ENCODE results near the gene DUS2. TPM values are rescaled to one million over a fixed set of nuclear protein-coding genes. Genes with fewer than 3 reads are reported as not detected.
A peak's percentile ranks its signal among the peaks of the same experiment; 100 is the strongest.

Gene DUS2
- total and polyA plus RNA-seq, 2 of the 8 experiments (the other 6 are each of a cell fraction or from before 2014, with no cell fraction given): 17.2 to 27.0 TPM

DNA sequence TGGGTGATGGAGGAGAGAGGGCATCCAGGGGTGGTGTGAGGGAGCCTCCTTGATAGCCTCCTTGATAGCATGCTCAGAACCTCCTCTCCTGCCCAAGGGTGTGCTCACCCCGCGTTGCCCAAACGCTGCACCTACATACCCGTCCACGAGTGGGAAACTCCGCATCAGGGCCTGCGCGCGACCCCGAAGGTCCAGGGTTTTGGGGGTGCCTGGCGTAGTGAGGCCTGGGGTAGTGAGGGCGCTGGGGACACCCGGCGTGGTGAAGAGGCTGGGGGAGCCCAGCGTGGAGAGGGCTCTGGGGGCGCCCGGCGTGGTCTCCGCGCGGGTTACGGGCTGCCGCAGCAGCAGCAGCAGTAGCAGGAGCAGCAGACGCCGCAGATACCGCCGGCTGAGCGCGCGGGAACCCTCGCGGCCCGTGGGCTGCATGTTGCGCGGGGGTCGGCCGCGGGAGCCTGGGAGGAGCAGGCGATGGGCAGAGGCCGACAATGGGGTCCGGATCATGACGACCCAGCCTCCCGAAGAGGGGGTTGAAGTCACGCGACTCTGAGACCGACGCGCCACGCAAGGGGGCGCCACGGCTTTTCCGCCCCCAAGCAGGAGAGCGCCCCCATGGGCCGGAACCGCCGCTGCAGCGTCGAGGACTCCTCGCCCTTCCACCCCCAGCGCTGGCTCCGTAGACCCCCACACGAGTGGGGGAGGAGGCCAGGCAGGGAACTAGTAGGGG is 43.0 kb upstream of the DUS2 start, which contains the start of gene DPEP3:
Gene DPEP3 (minus strand): TSS at position 545 of the 724 bp plus-strand sequence. CDS start 119 bp downstream, at position 426.
- H3K4ac ChIP-seq (replicated peaks; ENCODE audit: insufficient read length, low read depth, low read length): no peak within 1 kb of the TSS
- H3K23ac ChIP-seq (ENCODE audit: insufficient read length): no peak within 1 kb of the TSS
- H2BK5ac ChIP-seq (ENCODE audit: low read depth, low read length): no peak within 1 kb of the TSS
- POLR2A ChIA-PET (ENCODE audit: partially characterized antibody): interaction anchor here (1.3 to 1.4 kb wide), 2 partner anchors 19 to 43 kb away, joined by 3 to 6 read pairs; partner anchors contain the start of genes DDX28, DPEP2 and DUS2
- no peak within 1 kb of the TSS for H2AK5ac ChIP-seq (ENCODE audit: low read depth, low read length)
- CTCF ChIA-PET (ENCODE audit: partially characterized antibody): interaction anchor here (1.0 to 4.0 kb wide), 15 partner anchors 9 to 238 kb away, joined by 3 to 33 read pairs (median 7); partner anchors contain the start of gene DPEP2
- FAIRE-seq (no peak), DNase-seq (ENCODE audit: low read depth in 1 of 2, low spot score in 2 of 2) (peak in 1 of 2 experiments; percentile 89)
- peak within 1 kb of the TSS; percentile 11 to 46; a peak in 3 of 4 replicates for H3K4me2 ChIP-seq (ENCODE audit: insufficient read depth in 1 of 2, low read depth in 2 of 2, low read length in 2 of 2)
- no peak within 1 kb of the TSS for H3K56ac ChIP-seq (replicated peaks; ENCODE audit: insufficient read length, low read depth, low read length)
- no peak within 1 kb of the TSS for H3K27ac ChIP-seq (ENCODE audit: low read depth, low read length)
- H3K4me1 ChIP-seq (replicated peaks in 1 of 4; ENCODE audit: control insufficient read depth in 3 of 4, insufficient read depth in 4 of 4, low read length in 3 of 4): peaks cover 0 to 4% (median 0%) of the 10 kb centered on the region in 4 experiments; a peak in 3 of 7 replicates
- peak within 1 kb of the TSS; percentile 5 for H4K5ac ChIP-seq (ENCODE audit: insufficient read length, low read depth, low read length)
- H2AFZ ChIP-seq (ENCODE audit: low read length): no peak within 1 kb of the TSS; the same call in 1 of the 2 replicates
- no peaks in the 10 kb centered on the region; a peak in 1 of 4 replicates for H3K9me3 ChIP-seq (ENCODE audit: insufficient read depth in 2 of 2, low read depth in 1 of 2, low read length in 1 of 2)
- no peaks in the 10 kb centered on the region for H3K23me2 ChIP-seq (ENCODE audit: low read depth, low read length)
- no peak within 1 kb of the TSS for H2BK12ac ChIP-seq (ENCODE audit: low read depth, low read length)
- 60% methylated on average over 60 of the region's 62 CpGs; no CpG with 5 or more reads in 1 of the 2 experiments for WGBS, 2 experiments (ENCODE audit: extremely low coverage in 1 of 2, insufficient coverage in 1 of 2, insufficient read length in 1 of 2, insufficient replicate concordance in 2 of 2, low coverage in 1 of 2, low lambda C conversion rate in 2 of 2, missing lambda C conversion rate in 1 of 2)
- H3K79me1 ChIP-seq (ENCODE audit: low read depth, low read length): no peaks in the 10 kb centered on the region
- H4K91ac ChIP-seq (replicated peaks; ENCODE audit: insufficient read length, low read length): no peak within 1 kb of the TSS
- no peaks in the 10 kb centered on the region for H4K20me1 ChIP-seq (replicated peaks in 1 of 2; ENCODE audit: control insufficient read depth in 1 of 2, insufficient read depth in 2 of 2, low read length in 2 of 2)
- H3K18ac ChIP-seq (ENCODE audit: extremely low read depth, low read length): no peak within 1 kb of the TSS; the same call in 1 of the 2 replicates
- peak within 1 kb of the TSS; percentile 71 for H4K8ac ChIP-seq (ENCODE audit: extremely low read depth, insufficient read depth, low read length)
- H3K79me2 ChIP-seq (ENCODE audit: control insufficient read depth in 1 of 2, insufficient read depth in 2 of 2, low read length in 2 of 2): no peaks in the 10 kb centered on the region
- H3K14ac ChIP-seq (ENCODE audit: insufficient read length): no peak within 1 kb of the TSS
- no peak within 1 kb of the TSS for H2BK120ac ChIP-seq (replicated peaks; ENCODE audit: low read depth, low read length)
- H2BK15ac ChIP-seq (ENCODE audit: low read length): no peak within 1 kb of the TSS; the same call in none of the 2 replicates
- H2BK20ac ChIP-seq (ENCODE audit: low read length): no peak within 1 kb of the TSS
- H3K27me3 ChIP-seq (replicated peaks in 1 of 4; ENCODE audit: control insufficient read depth in 3 of 4, extremely low read depth in 1 of 4, insufficient read depth in 3 of 4, low read length in 3 of 4): peaks cover 0 to 2% (median 0%) of the 10 kb centered on the region in 4 experiments; a peak in 2 of 7 replicates
- peak within 1 kb of the TSS in 2 of 4 experiments; percentile 3 to 46; a peak in 2 of 8 replicates for H3K4me3 ChIP-seq (ENCODE audit: extremely low read depth in 1 of 4, insufficient read depth in 2 of 4, low read depth in 3 of 4, low read length in 4 of 4)
- H3K36me3 ChIP-seq (ENCODE audit: control insufficient read depth in 2 of 4, insufficient read depth in 4 of 4, low read length in 3 of 4): no peaks in the 10 kb centered on the region; a peak in 1 of 8 replicates
- H3K9ac ChIP-seq (replicated peaks in 1 of 4; ENCODE audit: extremely low read depth in 1 of 4, low read depth in 3 of 4, low read length in 3 of 4): peak within 1 kb of the TSS in 1 of 4 experiments; percentile 26; a peak in 2 of 7 replicates
- TF ChIP-seq TEAD4 (IDR thresholded peaks at IDR 0.05; ENCODE audit: low read depth, low read length) (no peak), KDM1A (IDR thresholded peaks at IDR 0.05; ENCODE audit: borderline replicate concordance, low read length) (peak; percentile 58; the same call in 1 of the 2 replicates), YY1 (IDR thresholded peaks at IDR 0.05; ENCODE audit: low read depth, low read length) (0 out of 2 replicates have a peak, but pooled peaks have one; percentile 5), CHD2 (IDR thresholded peaks at IDR 0.05; ENCODE audit: low read length) (peak; percentile 54; the same call in 1 of the 2 replicates), TBP (IDR thresholded peaks at IDR 0.05; ENCODE audit: low read depth, low read length) (peak; percentile 39; the same call in 1 of the 2 replicates), CREB1 (IDR thresholded peaks at IDR 0.05) (peak; percentile 79), KDM4A (IDR thresholded peaks at IDR 0.05; ENCODE audit: low read depth, low read length, severe bottlenecking) (peak; percentile 34), EZH2 (IDR thresholded peaks at IDR 0.05; ENCODE audit: low read depth, low read length, severe bottlenecking) (no peak)
- TF ChIP-seq, protein P1, sequence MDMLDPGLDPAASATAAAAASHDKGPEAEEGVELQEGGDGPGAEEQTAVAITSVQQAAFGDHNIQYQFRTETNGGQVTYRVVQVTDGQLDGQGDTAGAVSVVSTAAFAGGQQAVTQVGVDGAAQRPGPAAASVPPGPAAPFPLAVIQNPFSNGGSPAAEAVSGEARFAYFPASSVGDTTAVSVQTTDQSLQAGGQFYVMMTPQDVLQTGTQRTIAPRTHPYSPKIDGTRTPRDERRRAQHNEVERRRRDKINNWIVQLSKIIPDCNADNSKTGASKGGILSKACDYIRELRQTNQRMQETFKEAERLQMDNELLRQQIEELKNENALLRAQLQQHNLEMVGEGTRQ (IDR thresholded peaks at IDR 0.05; ENCODE audit: low read length): no peak
- TF ChIP-seq, protein P2, sequence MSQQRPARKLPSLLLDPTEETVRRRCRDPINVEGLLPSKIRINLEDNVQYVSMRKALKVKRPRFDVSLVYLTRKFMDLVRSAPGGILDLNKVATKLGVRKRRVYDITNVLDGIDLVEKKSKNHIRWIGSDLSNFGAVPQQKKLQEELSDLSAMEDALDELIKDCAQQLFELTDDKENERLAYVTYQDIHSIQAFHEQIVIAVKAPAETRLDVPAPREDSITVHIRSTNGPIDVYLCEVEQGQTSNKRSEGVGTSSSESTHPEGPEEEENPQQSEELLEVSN (IDR thresholded peaks at IDR 0.05): peak; percentile 57; the same call in 1 of the 2 replicates

Data from H1 (cell line).